HL-60 (cell line): Measurements from ENCODE around the gene MLLT6.
A peak's percentile ranks its signal among the peaks of the same experiment; 100 is the strongest.

ENCODE experiments used
- DNase-seq, 2 experiments: peaks; one replicate each; pipeline ENCODE4 v3.0.0-alpha.2; 2010 to 2020; ENCODE audit warnings: low read depth in 1 of 2, low spot score in 1 of 2
- H3K27ac ChIP-seq: fragments of 250-450 bp; sonication (Bioruptor Pico); replicated peaks from 2 replicates; pipeline ENCODE4 v1.5.1; 2020; ENCODE audit warnings: mild to moderate bottlenecking, moderate library complexity
- H3K27me3 ChIP-seq: fragments of 250-450 bp; sonication (Bioruptor Pico); 2 replicates; pipeline ENCODE4 v1.5.1; 2021; ENCODE audit warnings: mild to moderate bottlenecking, moderate library complexity; ENCODE audit not compliant: insufficient read depth, poor library complexity, severe bottlenecking
- H3K4me3 ChIP-seq: replicated peaks from 2 replicates; pipeline ENCODE4 v1.5.1; 2011; ENCODE audit warnings: mild to moderate bottlenecking, control low read depth, low read length; ENCODE audit not compliant: insufficient read depth
- GABPA ChIP-seq: IDR thresholded peaks from 2 replicates; pipeline ENCODE4 v1.6.1; 2012; ENCODE audit warnings: low read depth
- POLR2AphosphoS5 ChIP-seq: IDR thresholded peaks from 2 replicates; pipeline ENCODE4 v1.6.1; 2012; ENCODE audit warnings: low read depth
- SPI1 ChIP-seq: IDR thresholded peaks from 2 replicates; pipeline ENCODE4 v1.6.1; 2012; ENCODE audit warnings: low read depth, mild to moderate bottlenecking, borderline replicate concordance
- TF ChIP-seq, protein P1 (sequence below): IDR thresholded peaks from one replicate; pipeline ENCODE4 v1.5.1; 2011; ENCODE audit warnings: low read length, control low read depth, inconsistent platforms; ENCODE audit not compliant: insufficient read depth
- TF ChIP-seq, protein P2 (sequence below): IDR thresholded peaks from 2 replicates; pipeline ENCODE4 v1.6.1; 2012; ENCODE audit warnings: low read depth; ENCODE audit not compliant: insufficient replicate concordance

MLLT6 gene

DNA sequence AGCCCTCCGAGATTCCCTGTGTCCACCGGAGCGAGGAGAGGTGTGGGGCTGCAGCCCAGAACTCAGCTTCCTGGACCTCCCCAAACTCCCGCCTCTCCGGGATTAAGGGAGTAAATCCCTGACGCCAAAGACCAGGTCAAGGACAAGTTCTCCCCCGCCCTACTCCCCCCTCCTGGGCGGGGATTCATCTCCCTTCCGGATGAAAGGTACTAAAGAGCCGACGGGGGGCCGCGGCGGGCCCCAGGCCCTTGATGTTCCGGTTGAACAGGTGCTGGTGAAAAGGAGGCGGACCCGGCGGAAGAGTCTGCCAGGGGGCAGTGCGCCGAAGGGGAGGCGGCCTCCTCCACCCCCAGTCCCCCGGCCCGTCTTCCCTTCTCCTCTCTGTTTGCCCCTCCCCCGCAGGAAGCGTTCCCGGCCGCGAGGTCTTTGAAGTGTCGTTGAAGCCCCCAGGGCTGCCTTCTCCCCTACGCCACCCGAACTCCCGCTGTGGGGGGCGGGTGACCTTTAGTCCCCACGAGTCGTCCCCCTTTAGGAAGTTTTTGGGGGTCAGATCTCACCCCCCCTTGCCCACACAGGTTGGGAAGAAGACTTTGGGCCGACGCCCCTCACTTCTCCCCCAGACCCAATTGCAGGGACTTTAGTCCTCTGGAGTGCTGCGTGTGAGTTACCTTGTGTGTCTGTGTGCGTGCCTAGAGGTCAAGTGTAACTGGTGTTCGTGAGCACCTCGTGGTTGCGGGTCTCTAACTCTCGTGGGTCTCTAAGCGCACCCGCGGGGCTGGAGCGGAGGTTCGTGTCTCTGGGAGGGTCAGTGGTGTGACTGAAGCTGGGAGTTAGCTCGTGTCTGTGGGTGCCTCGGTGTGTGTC, 1.1 kb upstream of the MLLT6 start:
- H3K27ac ChIP-seq: peak overlapping the region; percentile 89

DNA sequence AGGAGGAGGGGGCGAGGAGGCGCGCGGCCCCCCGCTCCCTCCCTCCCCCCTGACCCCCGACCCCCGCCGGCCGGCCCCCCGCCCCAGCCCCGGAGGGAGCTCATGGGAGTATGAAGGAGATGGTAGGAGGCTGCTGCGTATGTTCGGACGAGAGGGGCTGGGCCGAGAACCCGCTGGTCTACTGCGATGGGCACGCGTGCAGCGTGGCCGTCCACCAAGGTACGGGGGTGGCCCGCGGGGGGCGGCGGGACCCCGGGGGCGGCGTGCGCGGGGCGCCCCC, 390 bp downstream of the MLLT6 start:
- no peak for DNase-seq
- H3K4me3 ChIP-seq: peak overlapping the region; percentile 48
- no peak for TF ChIP-seq GABPA
- TF ChIP-seq POLR2AphosphoS5: no peak
- TF ChIP-seq, protein P1, sequence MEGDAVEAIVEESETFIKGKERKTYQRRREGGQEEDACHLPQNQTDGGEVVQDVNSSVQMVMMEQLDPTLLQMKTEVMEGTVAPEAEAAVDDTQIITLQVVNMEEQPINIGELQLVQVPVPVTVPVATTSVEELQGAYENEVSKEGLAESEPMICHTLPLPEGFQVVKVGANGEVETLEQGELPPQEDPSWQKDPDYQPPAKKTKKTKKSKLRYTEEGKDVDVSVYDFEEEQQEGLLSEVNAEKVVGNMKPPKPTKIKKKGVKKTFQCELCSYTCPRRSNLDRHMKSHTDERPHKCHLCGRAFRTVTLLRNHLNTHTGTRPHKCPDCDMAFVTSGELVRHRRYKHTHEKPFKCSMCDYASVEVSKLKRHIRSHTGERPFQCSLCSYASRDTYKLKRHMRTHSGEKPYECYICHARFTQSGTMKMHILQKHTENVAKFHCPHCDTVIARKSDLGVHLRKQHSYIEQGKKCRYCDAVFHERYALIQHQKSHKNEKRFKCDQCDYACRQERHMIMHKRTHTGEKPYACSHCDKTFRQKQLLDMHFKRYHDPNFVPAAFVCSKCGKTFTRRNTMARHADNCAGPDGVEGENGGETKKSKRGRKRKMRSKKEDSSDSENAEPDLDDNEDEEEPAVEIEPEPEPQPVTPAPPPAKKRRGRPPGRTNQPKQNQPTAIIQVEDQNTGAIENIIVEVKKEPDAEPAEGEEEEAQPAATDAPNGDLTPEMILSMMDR: no peak
- TF ChIP-seq SPI1: no peak
- no peak overlapping the region for H3K27ac ChIP-seq
- no peaks in the 10 kb centered on the region for H3K27me3 ChIP-seq

More for the DNA sequence above, 1.1 kb upstream of the MLLT6 start:
- peak overlapping the region; percentile 59 for H3K4me3 ChIP-seq
- H3K27me3 ChIP-seq: no peaks in the 10 kb centered on the region
- TF ChIP-seq GABPA: peak; percentile 16; the same call in 1 of the 2 replicates
- no peak for TF ChIP-seq SPI1
- DNase-seq: peak in 1 of 2 experiments; percentile 77

DNA sequence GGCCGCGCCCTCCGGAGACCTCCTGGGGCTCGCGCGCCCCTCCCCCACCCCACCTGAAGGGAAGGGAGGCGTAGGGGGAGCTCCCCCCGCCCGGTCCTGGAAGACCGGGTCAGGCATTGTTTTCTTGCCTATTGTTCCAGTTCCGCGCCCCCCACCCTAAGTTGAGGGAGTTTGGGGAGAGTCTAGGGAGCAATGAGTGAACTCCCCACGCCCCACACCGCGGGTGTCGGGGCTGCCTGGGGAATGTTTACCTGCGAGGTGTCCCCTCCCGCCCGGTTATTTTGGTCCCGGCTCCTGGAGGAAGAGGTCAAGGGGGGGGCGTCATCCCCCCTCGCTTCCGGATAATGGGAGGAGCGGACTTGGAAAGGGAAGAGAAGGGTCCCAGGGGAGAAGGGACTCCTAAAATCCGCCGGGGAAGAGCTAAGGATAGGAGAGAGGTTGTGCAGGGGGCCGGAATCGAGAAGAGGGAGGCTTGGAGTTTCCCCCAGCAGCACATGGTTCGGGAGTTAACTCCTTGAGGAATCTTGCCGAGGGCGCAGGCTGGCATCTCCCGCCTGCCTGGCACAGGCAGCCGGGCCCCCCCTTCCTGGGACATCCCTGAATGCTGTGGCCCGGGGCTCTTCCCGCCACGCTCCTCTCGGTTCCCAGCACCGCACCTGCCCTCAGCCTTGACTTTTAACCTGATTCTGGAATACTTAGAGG, 881 bp downstream of the MLLT6 start:
- DNase-seq: no peak
- Histone ChIP-seq H3K27me3 (no peaks in the 10 kb centered on the region), H3K4me3 (peak overlapping the region; percentile 48), H3K27ac (peak overlapping the region; percentile 47)
- TF ChIP-seq, protein P1: no peak
- TF ChIP-seq, protein P2, sequence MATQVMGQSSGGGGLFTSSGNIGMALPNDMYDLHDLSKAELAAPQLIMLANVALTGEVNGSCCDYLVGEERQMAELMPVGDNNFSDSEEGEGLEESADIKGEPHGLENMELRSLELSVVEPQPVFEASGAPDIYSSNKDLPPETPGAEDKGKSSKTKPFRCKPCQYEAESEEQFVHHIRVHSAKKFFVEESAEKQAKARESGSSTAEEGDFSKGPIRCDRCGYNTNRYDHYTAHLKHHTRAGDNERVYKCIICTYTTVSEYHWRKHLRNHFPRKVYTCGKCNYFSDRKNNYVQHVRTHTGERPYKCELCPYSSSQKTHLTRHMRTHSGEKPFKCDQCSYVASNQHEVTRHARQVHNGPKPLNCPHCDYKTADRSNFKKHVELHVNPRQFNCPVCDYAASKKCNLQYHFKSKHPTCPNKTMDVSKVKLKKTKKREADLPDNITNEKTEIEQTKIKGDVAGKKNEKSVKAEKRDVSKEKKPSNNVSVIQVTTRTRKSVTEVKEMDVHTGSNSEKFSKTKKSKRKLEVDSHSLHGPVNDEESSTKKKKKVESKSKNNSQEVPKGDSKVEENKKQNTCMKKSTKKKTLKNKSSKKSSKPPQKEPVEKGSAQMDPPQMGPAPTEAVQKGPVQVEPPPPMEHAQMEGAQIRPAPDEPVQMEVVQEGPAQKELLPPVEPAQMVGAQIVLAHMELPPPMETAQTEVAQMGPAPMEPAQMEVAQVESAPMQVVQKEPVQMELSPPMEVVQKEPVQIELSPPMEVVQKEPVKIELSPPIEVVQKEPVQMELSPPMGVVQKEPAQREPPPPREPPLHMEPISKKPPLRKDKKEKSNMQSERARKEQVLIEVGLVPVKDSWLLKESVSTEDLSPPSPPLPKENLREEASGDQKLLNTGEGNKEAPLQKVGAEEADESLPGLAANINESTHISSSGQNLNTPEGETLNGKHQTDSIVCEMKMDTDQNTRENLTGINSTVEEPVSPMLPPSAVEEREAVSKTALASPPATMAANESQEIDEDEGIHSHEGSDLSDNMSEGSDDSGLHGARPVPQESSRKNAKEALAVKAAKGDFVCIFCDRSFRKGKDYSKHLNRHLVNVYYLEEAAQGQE: no peak
- TF ChIP-seq SPI1 (no peak), GABPA (no peak), POLR2AphosphoS5 (no peak)

DNA sequence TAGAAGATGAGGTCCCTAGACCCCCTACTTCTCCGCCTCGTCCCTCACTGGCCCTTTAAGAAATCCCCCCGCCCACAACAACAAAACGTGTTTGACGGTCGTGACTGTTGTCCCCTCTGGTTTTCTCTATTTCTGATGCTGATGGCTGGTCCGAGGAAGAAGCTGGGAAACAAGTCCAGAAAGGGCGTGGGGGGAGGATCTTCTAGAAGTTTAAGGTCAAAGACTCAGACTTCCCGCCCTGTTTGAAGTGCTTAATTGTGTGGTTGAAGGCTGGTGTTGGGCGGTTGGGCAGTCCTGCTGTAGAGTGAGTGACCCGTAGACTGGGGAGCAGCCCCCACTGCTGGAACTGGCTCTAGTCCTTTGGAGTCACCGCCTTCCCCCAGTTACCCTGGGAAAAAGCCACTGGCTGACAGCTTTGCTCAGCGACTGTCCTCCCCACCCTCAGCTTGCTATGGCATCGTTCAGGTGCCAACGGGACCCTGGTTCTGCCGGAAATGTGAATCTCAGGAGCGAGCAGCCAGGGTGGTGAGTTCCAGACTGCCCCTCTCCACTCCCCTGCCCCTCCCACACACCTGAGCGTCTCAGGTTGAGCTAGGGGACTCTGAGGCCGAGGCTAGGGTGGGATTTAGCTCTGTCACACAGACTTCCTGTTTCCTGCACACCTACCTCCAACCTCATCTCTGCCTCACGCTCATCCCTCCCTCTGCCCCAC, 1.6 kb downstream of the MLLT6 start:
- DNase-seq: no peak
- H3K27me3 ChIP-seq: no peaks in the 10 kb centered on the region
- peak overlapping the region; percentile 47; the same call in 1 of the 2 replicates for H3K27ac ChIP-seq
- H3K4me3 ChIP-seq: peak overlapping the region; percentile 48
- TF ChIP-seq, protein P2: no peak
- TF ChIP-seq SPI1 (peak; percentile 62; the same call in 1 of the 2 replicates), POLR2AphosphoS5 (no peak), GABPA (no peak)
- TF ChIP-seq, protein P1: no peak
